GM18909 (cell line): ENCODE results near the gene TEPSIN.
A peak's percentile ranks its signal among the peaks of the same experiment; 100 is the strongest.

Experiments
- ATAC-seq: cut with Tn5 transposase; IDR thresholded peaks from one replicate; pipeline ENCODE4 v1.9.1; 2021; ENCODE audit warnings: mild to moderate bottlenecking; ENCODE audit not compliant: unreplicated experiment, poor library complexity

Gene TEPSIN

GRCh38 chr17:81222906-81223761, 15.7 kb downstream of the TEPSIN start, which contains the start of gene CEP131:
Gene CEP131, minus strand, starts transcription at chr17:81222965. Its CDS starts 2,909 bp downstream, at chr17:81220056.
- peak; percentile 93 for ATAC-seq

GRCh38 chr17:81222620-81222905, 16.3 kb downstream of the TEPSIN start:
- no peak for ATAC-seq

GRCh38 chr17:81221842-81222619, 16.8 kb downstream of the TEPSIN start:
- no peak for ATAC-seq

- no peak for ATAC-seq
These were observed 17.4 kb downstream of the TEPSIN start for GRCh38 chr17:81221371-81221841.

GRCh38 chr17:81219476-81220180, 19.2 kb downstream of the TEPSIN start:
- no peak for ATAC-seq

- ATAC-seq, result no peak
These were observed 19.9 kb downstream of the TEPSIN start for GRCh38 chr17:81218991-81219390.

- ATAC-seq, result no peak
These were observed 20.4 kb downstream of the TEPSIN start for GRCh38 chr17:81218459-81218858.

GRCh38 chr17:81217491-81217890, 21.4 kb downstream of the TEPSIN start:
- no peak for ATAC-seq

GRCh38 chr17:81213978-81214377, 24.9 kb downstream of the TEPSIN start:
- no peak for ATAC-seq

GRCh38 chr17:81212365-81212764, 26.5 kb downstream of the TEPSIN start:
- ATAC-seq, result no peak

- no peak for ATAC-seq
These were observed 28.0 kb downstream of the TEPSIN start for GRCh38 chr17:81210868-81211267.

- ATAC-seq, result no peak
These were observed 28.4 kb downstream of the TEPSIN start for GRCh38 chr17:81210466-81210865.

GRCh38 chr17:81209141-81209540, 29.7 kb downstream of the TEPSIN start:
- no peak for ATAC-seq

- no peak for ATAC-seq
These were observed 30.2 kb downstream of the TEPSIN start for GRCh38 chr17:81208651-81209050.

- ATAC-seq, result no peak
These were observed 31.0 kb downstream of the TEPSIN start for GRCh38 chr17:81207610-81208581.

- ATAC-seq, result no peak
These were observed 32.2 kb downstream of the TEPSIN start for GRCh38 chr17:81206657-81207056.

- no peak for ATAC-seq
These were observed 32.7 kb downstream of the TEPSIN start for GRCh38 chr17:81206166-81206565.

GRCh38 chr17:81204578-81204977, 34.3 kb downstream of the TEPSIN start:
- no peak for ATAC-seq

- no peak for ATAC-seq
These were observed 35.7 kb downstream of the TEPSIN start for GRCh38 chr17:81203136-81203535.

GRCh38 chr17:81202318-81202717, 36.5 kb downstream of the TEPSIN start:
- no peak for ATAC-seq
